ENCODE data around the gene ARF4.

DNA sequence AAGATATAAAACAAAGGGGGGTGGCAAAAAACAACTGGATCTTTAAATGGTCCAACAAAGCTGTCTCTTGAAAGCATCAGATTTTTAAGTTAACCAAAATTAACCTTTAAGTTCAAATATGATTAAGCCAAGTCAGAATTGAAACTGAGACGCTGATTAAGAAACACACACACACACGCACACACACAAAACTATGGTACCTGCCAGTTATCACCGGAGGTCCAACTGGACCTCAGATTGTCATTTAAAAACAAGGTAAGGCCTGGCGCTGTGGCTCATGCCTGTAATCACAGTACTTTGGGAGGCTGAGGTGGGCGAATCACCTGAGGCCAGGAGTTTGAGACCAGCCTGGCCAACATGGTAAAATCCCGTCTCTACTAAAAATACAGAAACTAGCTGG lies 10.4 kb downstream of the ARF4 start:
- TF ChIP-seq, protein P1, sequence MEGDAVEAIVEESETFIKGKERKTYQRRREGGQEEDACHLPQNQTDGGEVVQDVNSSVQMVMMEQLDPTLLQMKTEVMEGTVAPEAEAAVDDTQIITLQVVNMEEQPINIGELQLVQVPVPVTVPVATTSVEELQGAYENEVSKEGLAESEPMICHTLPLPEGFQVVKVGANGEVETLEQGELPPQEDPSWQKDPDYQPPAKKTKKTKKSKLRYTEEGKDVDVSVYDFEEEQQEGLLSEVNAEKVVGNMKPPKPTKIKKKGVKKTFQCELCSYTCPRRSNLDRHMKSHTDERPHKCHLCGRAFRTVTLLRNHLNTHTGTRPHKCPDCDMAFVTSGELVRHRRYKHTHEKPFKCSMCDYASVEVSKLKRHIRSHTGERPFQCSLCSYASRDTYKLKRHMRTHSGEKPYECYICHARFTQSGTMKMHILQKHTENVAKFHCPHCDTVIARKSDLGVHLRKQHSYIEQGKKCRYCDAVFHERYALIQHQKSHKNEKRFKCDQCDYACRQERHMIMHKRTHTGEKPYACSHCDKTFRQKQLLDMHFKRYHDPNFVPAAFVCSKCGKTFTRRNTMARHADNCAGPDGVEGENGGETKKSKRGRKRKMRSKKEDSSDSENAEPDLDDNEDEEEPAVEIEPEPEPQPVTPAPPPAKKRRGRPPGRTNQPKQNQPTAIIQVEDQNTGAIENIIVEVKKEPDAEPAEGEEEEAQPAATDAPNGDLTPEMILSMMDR (IDR thresholded peaks at IDR 0.05 in 2 of 3, conservative IDR thresholded peaks at IDR 0.05 in 1 of 3; ENCODE audit: borderline replicate concordance in 1 of 3, insufficient read depth in 1 of 3, low read depth in 2 of 3, low read length in 2 of 3), result no peak
- TF ChIP-seq, protein P2, sequence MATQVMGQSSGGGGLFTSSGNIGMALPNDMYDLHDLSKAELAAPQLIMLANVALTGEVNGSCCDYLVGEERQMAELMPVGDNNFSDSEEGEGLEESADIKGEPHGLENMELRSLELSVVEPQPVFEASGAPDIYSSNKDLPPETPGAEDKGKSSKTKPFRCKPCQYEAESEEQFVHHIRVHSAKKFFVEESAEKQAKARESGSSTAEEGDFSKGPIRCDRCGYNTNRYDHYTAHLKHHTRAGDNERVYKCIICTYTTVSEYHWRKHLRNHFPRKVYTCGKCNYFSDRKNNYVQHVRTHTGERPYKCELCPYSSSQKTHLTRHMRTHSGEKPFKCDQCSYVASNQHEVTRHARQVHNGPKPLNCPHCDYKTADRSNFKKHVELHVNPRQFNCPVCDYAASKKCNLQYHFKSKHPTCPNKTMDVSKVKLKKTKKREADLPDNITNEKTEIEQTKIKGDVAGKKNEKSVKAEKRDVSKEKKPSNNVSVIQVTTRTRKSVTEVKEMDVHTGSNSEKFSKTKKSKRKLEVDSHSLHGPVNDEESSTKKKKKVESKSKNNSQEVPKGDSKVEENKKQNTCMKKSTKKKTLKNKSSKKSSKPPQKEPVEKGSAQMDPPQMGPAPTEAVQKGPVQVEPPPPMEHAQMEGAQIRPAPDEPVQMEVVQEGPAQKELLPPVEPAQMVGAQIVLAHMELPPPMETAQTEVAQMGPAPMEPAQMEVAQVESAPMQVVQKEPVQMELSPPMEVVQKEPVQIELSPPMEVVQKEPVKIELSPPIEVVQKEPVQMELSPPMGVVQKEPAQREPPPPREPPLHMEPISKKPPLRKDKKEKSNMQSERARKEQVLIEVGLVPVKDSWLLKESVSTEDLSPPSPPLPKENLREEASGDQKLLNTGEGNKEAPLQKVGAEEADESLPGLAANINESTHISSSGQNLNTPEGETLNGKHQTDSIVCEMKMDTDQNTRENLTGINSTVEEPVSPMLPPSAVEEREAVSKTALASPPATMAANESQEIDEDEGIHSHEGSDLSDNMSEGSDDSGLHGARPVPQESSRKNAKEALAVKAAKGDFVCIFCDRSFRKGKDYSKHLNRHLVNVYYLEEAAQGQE (IDR thresholded peaks at IDR 0.05; ENCODE audit: low read depth), result no peak
- no peak for TF ChIP-seq EGR1 (IDR thresholded peaks at IDR 0.05; ENCODE audit: low read depth)
- no peak for TF ChIP-seq YY1 (IDR thresholded peaks at IDR 0.05; ENCODE audit: extremely low read depth, insufficient replicate concordance, low read depth, low read length)
- TF ChIP-seq, protein P3, sequence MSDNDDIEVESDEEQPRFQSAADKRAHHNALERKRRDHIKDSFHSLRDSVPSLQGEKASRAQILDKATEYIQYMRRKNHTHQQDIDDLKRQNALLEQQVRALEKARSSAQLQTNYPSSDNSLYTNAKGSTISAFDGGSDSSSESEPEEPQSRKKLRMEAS (IDR thresholded peaks at IDR 0.05), result no peak
